ENCODE measurements around the gene SLC16A5.
"Not testable (repeated sequence)": the region's sequence is repeated elsewhere in the genome, so short reads cannot be mapped to it uniquely, and the experiment has no call there.

Gene SLC16A5

GRCh38 chr17:75111777-75112335, 24.1 kb downstream of the SLC16A5 start:
- H3K27me3 Mint-ChIP-seq = no peaks in the 10 kb centered on the region
- H3K9me3 Mint-ChIP-seq = no peaks in the 10 kb centered on the region
- peaks cover 8% of the 10 kb centered on the region for H3K36me3 Mint-ChIP-seq (ENCODE audit: insufficient read depth)
- H3K4me3 Mint-ChIP-seq = peak overlapping the region; percentile 22
- DNase-seq (ENCODE audit: low spot score in 2 of 2) = no peak
- peaks cover 37% of the 10 kb centered on the region for H3K4me1 Mint-ChIP-seq
- no peak for ATAC-seq (replicated peaks; ENCODE audit: extremely low read depth, poor library complexity, severe bottlenecking)
- no peak overlapping the region for H3K27ac Mint-ChIP-seq (ENCODE audit: low read depth)

- Mint-ChIP-seq H3K4me1 (peaks cover 35% of the 10 kb centered on the region), H3K27me3 (no peaks in the 10 kb centered on the region), H3K4me3 (peak overlapping the region; percentile 84), H3K36me3 (ENCODE audit: insufficient read depth) (peaks cover 8% of the 10 kb centered on the region), H3K9me3 (no peaks in the 10 kb centered on the region), H3K27ac (ENCODE audit: low read depth) (peak overlapping the region; percentile 84)
- DNase-seq (ENCODE audit: low spot score in 2 of 2) (peak; percentile 86 to 87), ATAC-seq (replicated peaks; ENCODE audit: extremely low read depth, poor library complexity, severe bottlenecking) (peak; percentile 72)
Observed at GRCh38 chr17:75113798-75114551, 26.2 kb downstream of the SLC16A5 start.

- Mint-ChIP-seq H3K36me3 (ENCODE audit: insufficient read depth) (peaks cover 8% of the 10 kb centered on the region), H3K4me3 (peak overlapping the region; percentile 84), H3K27me3 (no peaks in the 10 kb centered on the region), H3K4me1 (peaks cover 32% of the 10 kb centered on the region), H3K9me3 (no peaks in the 10 kb centered on the region), H3K27ac (ENCODE audit: low read depth) (peak overlapping the region; percentile 84)
- ATAC-seq (replicated peaks; ENCODE audit: extremely low read depth, poor library complexity, severe bottlenecking) (no peak), DNase-seq (ENCODE audit: low spot score in 2 of 2) (no peak)
Observed at GRCh38 chr17:75114552-75115314, 27.0 kb downstream of the SLC16A5 start.

GRCh38 chr17:75115555-75115954, 27.8 kb downstream of the SLC16A5 start:
- no peak overlapping the region for H3K27ac Mint-ChIP-seq (ENCODE audit: low read depth)
- peaks cover 8% of the 10 kb centered on the region for H3K36me3 Mint-ChIP-seq (ENCODE audit: insufficient read depth)
- no peak for ATAC-seq (replicated peaks; ENCODE audit: extremely low read depth, poor library complexity, severe bottlenecking)
- H3K4me3 Mint-ChIP-seq = no peak overlapping the region
- DNase-seq (ENCODE audit: low spot score in 2 of 2) = no peak
- H3K27me3 Mint-ChIP-seq = no peaks in the 10 kb centered on the region
- peaks cover 33% of the 10 kb centered on the region for H3K4me1 Mint-ChIP-seq
- H3K9me3 Mint-ChIP-seq = no peaks in the 10 kb centered on the region

- no peak overlapping the region for H3K27ac Mint-ChIP-seq (ENCODE audit: low read depth)
- H3K9me3 Mint-ChIP-seq = no peaks in the 10 kb centered on the region
- H3K4me3 Mint-ChIP-seq = no peak overlapping the region
- peaks cover 6% of the 10 kb centered on the region for H3K36me3 Mint-ChIP-seq (ENCODE audit: insufficient read depth)
- ATAC-seq (replicated peaks; ENCODE audit: extremely low read depth, poor library complexity, severe bottlenecking) (no peak), DNase-seq (ENCODE audit: low spot score in 2 of 2) (no peak)
- no peaks in the 10 kb centered on the region for H3K27me3 Mint-ChIP-seq
- H3K4me1 Mint-ChIP-seq = peaks cover 28% of the 10 kb centered on the region
Observed at GRCh38 chr17:75116737-75117136, 29.0 kb downstream of the SLC16A5 start.

- Mint-ChIP-seq H3K4me1 (peaks cover 22% of the 10 kb centered on the region), H3K9me3 (no peaks in the 10 kb centered on the region), H3K27me3 (no peaks in the 10 kb centered on the region), H3K4me3 (no peak overlapping the region), H3K36me3 (ENCODE audit: insufficient read depth) (peaks cover 9% of the 10 kb centered on the region), H3K27ac (ENCODE audit: low read depth) (no peak overlapping the region)
- ATAC-seq (replicated peaks; ENCODE audit: extremely low read depth, poor library complexity, severe bottlenecking) (no peak), DNase-seq (ENCODE audit: low spot score in 2 of 2) (no peak)
Observed at GRCh38 chr17:75118307-75118706, 30.6 kb downstream of the SLC16A5 start.

GRCh38 chr17:75124041-75124818, 36.5 kb downstream of the SLC16A5 start:
- no peak overlapping the region for H3K4me3 Mint-ChIP-seq
- DNase-seq (ENCODE audit: low spot score in 2 of 2) = no peak

GRCh38 chr17:75124819-75125162, 37.0 kb downstream of the SLC16A5 start:
- Mint-ChIP-seq H3K27ac (ENCODE audit: low read depth) (peak overlapping the region; percentile 25), H3K4me3 (no peak overlapping the region), H3K27me3 (no peaks in the 10 kb centered on the region), H3K36me3 (ENCODE audit: insufficient read depth) (peaks cover 11% of the 10 kb centered on the region), H3K4me1 (peaks cover 27% of the 10 kb centered on the region), H3K9me3 (no peaks in the 10 kb centered on the region)
- ATAC-seq (replicated peaks; ENCODE audit: extremely low read depth, poor library complexity, severe bottlenecking) (no peak), DNase-seq (ENCODE audit: low spot score in 2 of 2) (no peak)

More at GRCh38 chr17:75124041-75124818, 36.5 kb downstream of the SLC16A5 start:
- Mint-ChIP-seq H3K9me3 (no peaks in the 10 kb centered on the region), H3K27ac (ENCODE audit: low read depth) (peak overlapping the region; percentile 25), H3K36me3 (ENCODE audit: insufficient read depth) (peaks cover 8% of the 10 kb centered on the region), H3K27me3 (no peaks in the 10 kb centered on the region), H3K4me1 (peaks cover 27% of the 10 kb centered on the region)
- ATAC-seq (replicated peaks; ENCODE audit: extremely low read depth, poor library complexity, severe bottlenecking) = no peak

GRCh38 chr17:75125984-75126383, 38.2 kb downstream of the SLC16A5 start:
- no peaks in the 10 kb centered on the region for H3K27me3 Mint-ChIP-seq
- no peak for DNase-seq (ENCODE audit: low spot score in 2 of 2)
- peaks cover 30% of the 10 kb centered on the region for H3K4me1 Mint-ChIP-seq
- H3K27ac Mint-ChIP-seq (ENCODE audit: low read depth) = no peak overlapping the region
- no peak overlapping the region for H3K4me3 Mint-ChIP-seq
- H3K36me3 Mint-ChIP-seq (ENCODE audit: insufficient read depth) = peaks cover 13% of the 10 kb centered on the region
- ATAC-seq (replicated peaks; ENCODE audit: extremely low read depth, poor library complexity, severe bottlenecking) = no peak
- no peaks in the 10 kb centered on the region for H3K9me3 Mint-ChIP-seq

GRCh38 chr17:75126954-75127353, 39.2 kb downstream of the SLC16A5 start:
- no peaks in the 10 kb centered on the region for H3K27me3 Mint-ChIP-seq
- no peaks in the 10 kb centered on the region for H3K9me3 Mint-ChIP-seq
- peaks cover 31% of the 10 kb centered on the region for H3K4me1 Mint-ChIP-seq
- ATAC-seq (replicated peaks; ENCODE audit: extremely low read depth, poor library complexity, severe bottlenecking) (no peak), DNase-seq (ENCODE audit: low spot score in 2 of 2) (no peak)
- H3K4me3 Mint-ChIP-seq = no peak overlapping the region
- peaks cover 10% of the 10 kb centered on the region for H3K36me3 Mint-ChIP-seq (ENCODE audit: insufficient read depth)
- no peak overlapping the region for H3K27ac Mint-ChIP-seq (ENCODE audit: low read depth)

GRCh38 chr17:75127936-75128335, 40.2 kb downstream of the SLC16A5 start:
- peaks cover 31% of the 10 kb centered on the region for H3K4me1 Mint-ChIP-seq

GRCh38 chr17:75128694-75129505, 41.1 kb downstream of the SLC16A5 start:
- peaks cover 9% of the 10 kb centered on the region for H3K36me3 Mint-ChIP-seq (ENCODE audit: insufficient read depth)
- no peaks in the 10 kb centered on the region for H3K27me3 Mint-ChIP-seq
- peak overlapping the region; percentile 38 for H3K27ac Mint-ChIP-seq (ENCODE audit: low read depth)
- peaks cover 30% of the 10 kb centered on the region for H3K4me1 Mint-ChIP-seq
- no peaks in the 10 kb centered on the region for H3K9me3 Mint-ChIP-seq
- peak overlapping the region; percentile 37 for H3K4me3 Mint-ChIP-seq
- DNase-seq (ENCODE audit: low spot score in 2 of 2) (no peak), ATAC-seq (replicated peaks; ENCODE audit: extremely low read depth, poor library complexity, severe bottlenecking) (no peak)

More at GRCh38 chr17:75127936-75128335, 40.2 kb downstream of the SLC16A5 start:
- not testable (repeated sequence) for H3K9me3 Mint-ChIP-seq; H3K27ac Mint-ChIP-seq (ENCODE audit: low read depth); DNase-seq (ENCODE audit: low spot score in 2 of 2); H3K4me3 Mint-ChIP-seq; H3K36me3 Mint-ChIP-seq (ENCODE audit: insufficient read depth); H3K27me3 Mint-ChIP-seq; ATAC-seq (replicated peaks; ENCODE audit: extremely low read depth, poor library complexity, severe bottlenecking)

All from central memory CD8-positive, alpha-beta T cell (primary cell).